Activated CD8-positive, alpha-beta memory T cell treated with anti-CD3 and anti-CD28 coated beads for 1 hour (primary cell): ENCODE data around the gene CTSZ.
A peak's percentile ranks its signal among the peaks of the same experiment; 100 is the strongest.
"Not testable (repeated sequence)": the region's sequence is repeated elsewhere in the genome, so short reads cannot be mapped to it uniquely, and the experiment has no call there.

ENCODE experiments used
- DNase-seq, 2 donors: peaks; one replicate each; pipeline ENCODE4 v3.0.0-alpha.2; 2020; ENCODE audit warnings: low read depth in 1 of 2; ENCODE audit errors: extremely low read depth in 1 of 2

CTSZ gene

GRCh38 chr20:59006864-59007664, at the start of gene CTSZ:
Gene CTSZ, minus strand, starts transcription at chr20:59007254. Its CDS starts 126 bp downstream, at chr20:59007128.
- DNase-seq, result peak in 1 of 2 donors; percentile 25

DNA sequence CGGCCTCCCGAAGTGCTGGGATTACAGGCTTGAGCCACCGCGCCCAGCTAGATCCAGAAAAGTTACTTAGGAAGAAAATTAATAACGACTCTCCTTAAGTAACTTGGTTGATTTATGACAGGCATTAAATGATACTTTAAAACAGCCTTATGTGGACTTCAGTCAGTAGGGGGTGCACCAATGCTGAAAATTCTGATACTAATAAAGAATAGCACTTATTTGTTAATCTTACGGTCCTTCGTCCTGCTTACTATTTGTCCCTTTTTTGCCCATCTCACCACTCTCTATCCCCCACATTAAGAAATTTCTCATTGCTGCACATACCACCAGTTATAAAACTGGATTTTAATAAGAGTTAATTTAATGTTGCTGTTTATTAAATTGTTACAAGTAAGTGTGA, 48.2 kb upstream of the CTSZ start:
- DNase-seq, result no peak

DNA sequence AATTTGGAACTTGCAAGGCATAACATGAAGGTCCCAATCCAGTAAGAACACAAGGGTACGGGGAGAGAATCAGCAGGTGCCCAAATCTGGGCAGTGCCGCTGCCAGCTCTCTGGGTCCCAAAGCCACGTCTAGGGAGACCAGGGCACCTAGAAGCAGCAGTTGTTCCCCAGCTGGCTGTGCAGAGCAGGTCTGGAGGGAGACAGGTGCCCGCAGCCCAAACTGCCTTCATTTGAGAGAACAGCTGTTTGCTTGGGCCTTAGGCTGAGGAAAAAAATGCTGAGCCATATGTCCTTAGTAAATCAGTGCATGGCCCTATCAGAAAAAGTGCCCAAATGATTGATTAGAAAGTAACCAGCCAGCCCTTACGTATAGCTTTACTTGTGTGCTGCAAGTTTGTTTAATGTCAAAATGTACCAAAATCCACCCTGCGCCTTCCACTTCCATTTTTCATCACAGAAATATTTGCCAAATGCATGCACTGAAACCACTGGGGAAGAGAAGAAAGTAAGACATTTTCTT, 44.7 kb upstream of the CTSZ start:
- no peak for DNase-seq

DNA sequence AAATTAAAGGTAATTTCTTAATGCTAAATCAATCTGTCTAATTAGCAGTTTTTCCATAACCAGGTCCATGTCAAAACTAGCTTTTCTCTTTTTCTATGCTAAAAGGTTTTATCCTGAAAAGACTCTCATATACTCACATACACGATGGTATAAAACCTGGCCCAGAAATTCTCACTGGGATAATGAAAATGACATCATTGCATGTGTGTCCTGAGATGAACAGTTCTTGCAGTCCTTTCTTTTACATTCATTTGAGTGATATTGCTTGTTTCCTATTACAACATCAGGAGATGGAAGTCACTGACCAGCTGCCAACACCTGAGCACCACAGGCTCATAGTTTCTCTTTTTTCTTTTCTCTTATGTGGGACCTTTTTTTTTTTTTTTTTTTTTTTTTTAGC, 43.4 kb upstream of the CTSZ start:
- DNase-seq, result no peak

- no peak for DNase-seq
Observed at GRCh38 chr20:59048681-59049030, 41.6 kb upstream of the CTSZ start.

- no peak for DNase-seq
Observed at GRCh38 chr20:59047938-59048680, 41.1 kb upstream of the CTSZ start.

GRCh38 chr20:59046862-59047261, 39.8 kb upstream of the CTSZ start:
- no peak for DNase-seq

GRCh38 chr20:59044796-59045195, 37.7 kb upstream of the CTSZ start:
- no peak for DNase-seq

DNA sequence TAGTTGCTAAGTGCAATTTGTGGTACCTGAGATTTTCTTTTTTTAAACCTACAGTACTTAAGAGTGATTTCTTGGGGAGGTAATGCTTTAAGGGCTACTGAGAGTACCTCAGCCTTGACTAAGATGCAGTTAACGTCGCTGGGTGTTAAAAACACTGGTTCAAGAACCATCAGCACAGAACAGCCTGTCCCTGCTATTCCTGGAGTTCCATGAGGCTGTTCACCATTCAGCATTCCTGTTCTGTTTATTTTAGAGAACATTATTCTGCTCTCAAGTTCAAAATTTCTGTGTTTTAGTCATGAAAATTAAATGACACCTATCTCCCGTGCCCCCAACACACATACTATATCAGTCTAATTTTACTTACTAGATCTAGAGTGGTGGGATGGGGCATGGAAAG, 37.2 kb upstream of the CTSZ start:
- no peak for DNase-seq

DNA sequence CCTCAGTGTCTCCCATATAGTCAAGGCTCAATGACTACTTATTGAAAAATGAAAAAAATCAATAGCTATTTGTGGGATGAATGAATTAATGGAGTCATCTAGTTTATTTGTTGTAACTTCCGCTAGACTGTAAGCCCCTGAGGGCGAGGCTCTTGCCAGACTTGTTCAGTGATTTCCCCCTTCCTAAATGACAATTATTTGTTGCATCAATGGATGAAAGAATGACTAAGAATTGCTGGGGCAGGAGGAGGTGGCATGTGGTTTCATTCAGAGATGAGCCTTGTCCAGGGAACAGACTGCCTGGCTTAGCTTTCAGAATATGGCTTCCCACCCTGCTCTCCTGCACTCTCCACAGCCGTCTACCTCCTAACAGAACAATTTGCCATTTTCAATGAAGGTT, 36.6 kb upstream of the CTSZ start:
- DNase-seq, result no peak

DNA sequence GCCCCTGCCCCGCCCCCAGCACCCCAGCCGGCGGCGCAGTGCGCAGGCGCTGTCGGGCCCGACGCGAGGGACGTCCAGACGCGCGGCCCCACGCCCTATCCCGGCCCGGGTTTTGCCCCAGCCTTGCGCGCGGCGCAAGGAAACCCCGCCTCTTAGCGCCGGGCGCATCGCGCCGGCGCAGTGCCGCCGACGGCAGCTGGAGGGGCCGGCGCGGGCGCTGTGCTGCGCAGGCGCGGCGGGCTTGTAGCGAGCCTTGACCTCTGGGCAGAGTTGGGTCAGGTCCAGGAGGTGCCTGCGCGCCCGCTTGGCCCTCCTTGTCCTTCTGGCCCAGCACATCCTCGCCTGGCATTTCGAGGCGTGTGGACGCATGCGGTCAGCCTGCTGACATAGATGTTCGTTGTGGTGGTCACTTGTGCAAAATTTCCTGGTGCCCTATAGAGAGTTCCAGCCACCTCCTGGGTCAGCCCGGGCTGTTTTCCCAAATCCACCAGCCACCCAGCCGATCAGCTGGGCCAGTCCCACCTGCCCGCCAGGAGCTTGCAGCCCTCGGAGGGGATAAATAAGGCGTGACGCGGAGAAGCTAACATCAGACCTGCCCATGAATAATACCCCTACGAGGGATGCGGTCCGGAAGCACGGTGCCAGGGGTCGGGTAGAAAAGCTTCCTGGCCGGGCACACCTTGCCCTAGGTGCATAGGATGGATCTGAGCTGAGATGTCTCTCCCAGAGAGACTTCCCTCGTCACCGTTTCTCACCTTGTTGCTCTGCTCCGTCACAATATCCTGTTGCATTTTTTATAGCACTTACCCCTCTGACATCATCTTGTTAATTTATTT, 36.0 kb upstream of the CTSZ start:
- peak; percentile 65 to 92 for DNase-seq

- no peak for DNase-seq
Observed at GRCh38 chr20:59042151-59042795, 35.2 kb upstream of the CTSZ start, which contains the start of gene PRELID3B. Gene PRELID3B, minus strand, starts transcription at chr20:59042786. Its CDS starts 56 bp downstream, at chr20:59042730.

GRCh38 chr20:59041487-59041886, 34.4 kb upstream of the CTSZ start:
- not testable (repeated sequence) for DNase-seq

GRCh38 chr20:59040667-59041066, 33.6 kb upstream of the CTSZ start:
- DNase-seq, result no peak

GRCh38 chr20:59039233-59039632, 32.2 kb upstream of the CTSZ start:
- no peak for DNase-seq

DNA sequence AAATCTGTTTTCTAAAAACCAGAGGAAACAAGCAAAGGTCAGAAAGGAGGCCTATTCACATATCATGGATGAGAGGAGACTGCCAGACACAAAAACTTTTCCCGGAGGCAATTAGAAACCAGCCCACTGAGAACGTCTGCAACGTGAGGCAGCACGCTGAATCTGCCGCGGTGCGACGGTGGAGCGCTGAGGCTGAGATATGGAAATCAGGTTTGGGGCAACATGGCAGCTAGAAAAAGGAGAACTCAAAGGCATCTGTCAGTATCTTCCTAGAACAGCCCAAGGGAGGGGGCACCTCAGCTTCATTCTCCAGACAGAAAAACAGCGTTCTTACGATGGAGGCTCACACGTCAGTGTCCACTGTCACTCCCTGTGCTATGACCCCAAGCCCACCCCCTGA, 30.3 kb upstream of the CTSZ start:
- DNase-seq, result no peak

- DNase-seq, result no peak
Observed at GRCh38 chr20:59035381-59035780, 28.3 kb upstream of the CTSZ start.

- no peak for DNase-seq
Observed at GRCh38 chr20:59033616-59034165, 26.6 kb upstream of the CTSZ start.

DNA sequence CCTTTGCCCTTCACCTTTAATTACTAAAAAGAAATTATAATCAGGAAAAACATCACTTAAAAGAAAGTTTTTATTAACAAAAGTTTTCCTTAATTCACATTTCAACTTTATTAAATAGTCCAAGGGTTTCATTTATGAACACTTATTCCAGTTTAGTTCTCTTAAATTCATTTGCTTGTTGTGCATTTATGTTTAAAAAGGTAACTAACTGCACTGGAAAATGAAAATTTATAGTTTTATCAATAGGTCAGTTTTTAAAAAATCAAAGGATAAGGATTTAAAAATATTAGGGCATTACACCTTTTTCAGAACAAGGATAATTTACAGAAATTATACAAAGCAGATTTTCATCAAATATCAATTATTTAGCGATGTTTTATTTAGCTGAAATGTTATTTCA, 26.0 kb upstream of the CTSZ start:
- DNase-seq, result no peak

DNA sequence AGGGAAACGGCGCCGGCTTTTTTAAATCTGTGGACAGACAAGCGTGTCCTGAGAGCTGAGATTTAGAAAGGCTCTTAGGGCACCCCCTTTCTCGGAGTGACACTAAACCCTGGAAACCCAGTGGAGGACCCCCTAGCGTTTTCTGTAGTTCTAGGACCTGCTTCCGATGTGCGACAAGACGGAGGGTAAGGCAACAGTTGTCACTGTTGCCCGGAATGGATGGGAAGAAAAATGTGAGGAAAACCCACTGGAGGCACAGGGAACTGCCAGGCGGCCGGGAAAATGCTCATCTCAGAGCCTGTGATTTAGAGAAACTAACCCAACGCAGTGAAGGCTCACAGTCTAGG, 25.6 kb upstream of the CTSZ start:
- DNase-seq, result no peak
